Brain microvascular endothelial cell (primary cell): ENCODE data around the gene CLDN15.

Experiments
- DNase-seq: peaks from one replicate; pipeline ENCODE4 v3.0.0-alpha.2; 2020
- H3K27ac ChIP-seq: fragments of 250-450 bp; sonication (Bioruptor Pico); 2 replicates; pipeline ENCODE4 v1.5.1; 2020; ENCODE audit warnings: mild to moderate bottlenecking, moderate library complexity
- H3K27me3 ChIP-seq: fragments of 250-450 bp; sonication (Bioruptor Pico); replicated peaks from 2 replicates; pipeline ENCODE4 v1.5.1; 2020; ENCODE audit warnings: mild to moderate bottlenecking
- H3K36me3 ChIP-seq: fragments of 250-450 bp; sonication (Bioruptor Pico); replicated peaks from 2 replicates; pipeline ENCODE4 v1.5.1; 2020; ENCODE audit warnings: mild to moderate bottlenecking
- H3K4me3 ChIP-seq: 2 replicates; pipeline ENCODE4 v1.5.1; 2011; ENCODE audit warnings: low read depth, mild to moderate bottlenecking, control low read depth, low read length, moderate library complexity
- in situ Hi-C: cut with HindIII; loops from 2 replicates; pipeline ENCODE4 v1.10.0; 2017; ENCODE audit warnings: low sequenced_read_pairs, low pct_ligation_motif_present
- TF ChIP-seq, protein P1 (sequence below): IDR thresholded peaks from 2 replicates; pipeline ENCODE4 v1.5.1; 2011; ENCODE audit warnings: low read depth, mild to moderate bottlenecking, moderate library complexity, low read length, control low read depth, inconsistent platforms; ENCODE audit errors: missing control alignments

Gene CLDN15

DNA sequence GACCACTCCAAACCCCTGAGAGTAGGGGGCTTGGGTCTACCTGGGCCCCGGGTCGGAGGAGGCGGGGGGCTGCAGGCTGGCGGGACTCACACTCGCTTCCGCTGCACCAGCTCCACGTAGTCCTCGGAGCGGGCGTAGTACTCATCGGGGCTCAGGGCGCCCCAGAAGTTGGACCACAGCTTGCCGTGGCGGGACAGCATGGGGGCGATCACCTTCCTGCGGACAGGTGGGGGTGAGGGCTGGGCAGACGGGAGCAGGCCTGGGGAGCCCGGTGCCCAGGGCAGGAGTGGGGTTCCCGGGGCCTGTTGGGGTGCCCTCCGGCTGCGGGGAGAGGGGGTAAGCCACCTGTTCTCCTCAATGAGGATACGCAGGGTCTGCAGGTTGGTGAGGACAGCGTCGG lies 26.1 kb downstream of the CLDN15 start:
- H3K36me3 ChIP-seq: peaks cover 61% of the 10 kb centered on the region
- H3K27ac ChIP-seq: no peak overlapping the region
- H3K27me3 ChIP-seq: no peaks in the 10 kb centered on the region
- DNase-seq: no peak
- no peak overlapping the region for H3K4me3 ChIP-seq
- TF ChIP-seq, protein P1, sequence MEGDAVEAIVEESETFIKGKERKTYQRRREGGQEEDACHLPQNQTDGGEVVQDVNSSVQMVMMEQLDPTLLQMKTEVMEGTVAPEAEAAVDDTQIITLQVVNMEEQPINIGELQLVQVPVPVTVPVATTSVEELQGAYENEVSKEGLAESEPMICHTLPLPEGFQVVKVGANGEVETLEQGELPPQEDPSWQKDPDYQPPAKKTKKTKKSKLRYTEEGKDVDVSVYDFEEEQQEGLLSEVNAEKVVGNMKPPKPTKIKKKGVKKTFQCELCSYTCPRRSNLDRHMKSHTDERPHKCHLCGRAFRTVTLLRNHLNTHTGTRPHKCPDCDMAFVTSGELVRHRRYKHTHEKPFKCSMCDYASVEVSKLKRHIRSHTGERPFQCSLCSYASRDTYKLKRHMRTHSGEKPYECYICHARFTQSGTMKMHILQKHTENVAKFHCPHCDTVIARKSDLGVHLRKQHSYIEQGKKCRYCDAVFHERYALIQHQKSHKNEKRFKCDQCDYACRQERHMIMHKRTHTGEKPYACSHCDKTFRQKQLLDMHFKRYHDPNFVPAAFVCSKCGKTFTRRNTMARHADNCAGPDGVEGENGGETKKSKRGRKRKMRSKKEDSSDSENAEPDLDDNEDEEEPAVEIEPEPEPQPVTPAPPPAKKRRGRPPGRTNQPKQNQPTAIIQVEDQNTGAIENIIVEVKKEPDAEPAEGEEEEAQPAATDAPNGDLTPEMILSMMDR: no peak
- in situ Hi-C loops: no loop called here

DNA sequence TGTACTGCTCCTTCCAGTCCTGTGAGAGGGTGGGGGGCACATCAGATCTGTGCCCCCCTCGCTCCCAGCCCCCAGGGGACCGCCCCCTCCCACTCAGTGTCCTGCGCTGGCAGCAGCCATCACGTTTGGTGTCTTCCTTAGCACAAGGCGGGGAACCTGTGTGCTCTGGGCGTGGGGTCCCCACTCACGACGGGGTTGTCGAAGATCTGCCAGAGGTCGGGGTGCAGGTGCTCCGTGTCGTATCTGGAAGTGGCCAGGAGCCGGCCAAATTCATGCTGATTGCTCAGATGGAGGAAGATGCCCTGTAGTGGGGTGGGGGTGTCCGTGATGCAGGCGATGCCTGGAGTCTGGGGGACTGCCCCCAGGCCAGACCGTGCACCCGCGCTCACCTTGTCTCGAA lies 27.5 kb downstream of the CLDN15 start:
- H3K27me3 ChIP-seq: no peaks in the 10 kb centered on the region
- H3K27ac ChIP-seq: no peak overlapping the region
- DNase-seq: no peak
- in situ Hi-C loops: no loop called here
- H3K4me3 ChIP-seq: no peak overlapping the region
- H3K36me3 ChIP-seq: peaks cover 61% of the 10 kb centered on the region
- TF ChIP-seq, protein P1: no peak

DNA sequence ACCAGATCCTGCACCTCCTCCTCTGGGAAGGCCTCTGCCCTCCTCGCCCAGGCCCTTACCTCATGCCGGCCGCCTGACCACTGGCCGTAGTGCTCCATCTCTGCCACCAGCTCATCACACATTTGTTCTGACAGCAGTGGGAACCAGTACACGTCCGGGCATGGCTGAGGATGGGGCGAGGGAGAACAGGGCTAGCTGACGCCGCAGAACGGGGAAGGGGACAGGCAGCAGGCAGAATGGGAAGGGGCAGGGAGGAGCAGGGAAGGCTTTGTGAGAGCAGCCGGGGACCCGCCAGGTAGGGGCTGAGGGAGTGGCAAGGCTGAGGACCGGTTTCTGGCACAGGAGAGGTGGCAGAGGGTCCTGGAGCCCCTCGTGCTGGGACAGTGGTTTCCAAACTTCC lies 28.8 kb downstream of the CLDN15 start:
- Histone ChIP-seq H3K27me3 (no peaks in the 10 kb centered on the region), H3K4me3 (no peak overlapping the region), H3K27ac (no peak overlapping the region), H3K36me3 (peaks cover 53% of the 10 kb centered on the region)
- TF ChIP-seq, protein P1: no peak
- in situ Hi-C loops: no loop called here
- DNase-seq: no peak

DNA sequence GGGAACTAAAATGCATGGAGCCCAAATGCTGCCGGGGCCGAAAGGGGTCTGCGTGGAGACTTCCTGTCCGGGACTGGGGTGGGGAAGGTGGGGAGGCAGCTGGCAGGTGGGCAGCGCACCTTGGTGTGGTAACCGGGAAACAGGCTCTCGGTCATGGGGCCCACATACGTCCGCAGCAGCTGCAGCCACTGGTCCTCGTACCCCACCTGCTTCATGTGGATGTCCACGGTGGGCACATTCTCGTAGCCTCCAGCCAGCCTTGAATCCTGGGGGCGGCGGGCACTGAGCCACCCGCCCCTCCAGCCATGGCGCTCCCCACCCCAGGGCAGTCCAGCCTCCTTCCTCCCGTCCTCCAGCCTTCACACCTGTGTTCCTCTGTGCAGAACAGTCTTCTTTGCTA lies 30.1 kb downstream of the CLDN15 start:
- H3K27ac ChIP-seq: no peak overlapping the region
- H3K27me3 ChIP-seq: peaks cover 4% of the 10 kb centered on the region
- TF ChIP-seq, protein P1: no peak
- no peak for DNase-seq
- H3K4me3 ChIP-seq: no peak overlapping the region
- in situ Hi-C loops: no loop called here
- H3K36me3 ChIP-seq: peaks cover 51% of the 10 kb centered on the region

DNA sequence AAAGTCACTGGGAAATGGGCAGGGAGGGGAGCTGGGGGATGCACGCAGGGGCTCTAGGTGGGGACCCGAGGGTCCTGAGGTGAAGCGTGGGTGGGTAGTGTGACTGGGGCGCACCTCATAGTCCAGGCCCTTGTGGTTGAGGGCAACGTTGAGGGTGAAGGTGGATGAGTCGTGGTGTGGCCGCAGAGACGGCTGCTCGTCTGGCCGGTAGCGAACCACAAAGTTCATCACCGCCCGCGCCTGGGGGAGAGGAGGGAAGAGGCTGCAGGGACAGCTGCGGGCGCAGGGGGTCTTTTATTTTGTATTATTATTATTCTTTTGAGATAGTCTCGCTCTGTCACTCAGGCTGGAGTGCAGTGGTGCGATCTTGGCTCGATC lies 30.9 kb downstream of the CLDN15 start:
- in situ Hi-C loops: no loop called here

More for the DNA sequence above, 30.9 kb downstream of the CLDN15 start:
- Histone ChIP-seq H3K27me3 (peaks cover 12% of the 10 kb centered on the region), H3K36me3 (peaks cover 46% of the 10 kb centered on the region), H3K27ac (no peak overlapping the region), H3K4me3 (no peak overlapping the region)
- no peak for DNase-seq
- TF ChIP-seq, protein P1: no peak
